Naive B cell (primary cell): ENCODE data around the gene FEM1B. TPM values are rescaled to one million over a fixed set of nuclear protein-coding genes. Genes with fewer than 3 reads are reported as not detected.

Experiments used
- ATAC-seq, 2 donors: fragments of 150-1000 bp; cut with Tn5 transposase; 2 replicates each; pipeline ENCODE4 v1.10.0; 2021; ENCODE audit warnings: low read depth in 2 of 2, mild to moderate bottlenecking in 2 of 2, moderate library complexity in 2 of 2
- DNase-seq: peaks from one replicate; pipeline ENCODE4 v3.0.0; 2022
- H3K27ac Mint-ChIP-seq, 6 donors: one replicate each; pipeline ENCODE4 v1.8.0; 2020 to 2022; ENCODE audit warnings: mild to moderate bottlenecking in 6 of 6, mixed read lengths in 6 of 6, moderate library complexity in 5 of 6, inconsistent platforms in 2 of 6
- H3K27me3 Mint-ChIP-seq, 3 donors: one replicate each; pipeline ENCODE4 v1.8.0; 2021 to 2022; ENCODE audit warnings: mixed read lengths in 3 of 3, mild to moderate bottlenecking in 1 of 3
- H3K36me3 Mint-ChIP-seq, 2 donors: one replicate each; pipeline ENCODE4 v1.8.0; 2020 to 2022; ENCODE audit warnings: mixed read lengths in 2 of 2, inconsistent platforms in 1 of 2, mild to moderate bottlenecking in 1 of 2
- H3K4me1 Mint-ChIP-seq, 3 donors: one replicate each; pipeline ENCODE4 v1.8.0; 2020 to 2022; ENCODE audit warnings: mixed read lengths in 3 of 3, inconsistent platforms in 1 of 3, mild to moderate bottlenecking in 1 of 3, moderate library complexity in 1 of 3
- H3K4me3 Mint-ChIP-seq, 8 donors: one replicate each; pipeline ENCODE4 v1.8.0; 2020 to 2022; ENCODE audit warnings: mild to moderate bottlenecking in 8 of 8, mixed read lengths in 8 of 8, moderate library complexity in 8 of 8, inconsistent platforms in 2 of 8
- H3K9me3 Mint-ChIP-seq, 7 donors: one replicate each; pipeline ENCODE4 v1.8.0; 2020 to 2022; ENCODE audit warnings: mixed read lengths in 7 of 7, mild to moderate bottlenecking in 5 of 7, inconsistent platforms in 2 of 7, moderate library complexity in 1 of 7
- polyA plus RNA-seq, 6 donors: library from polyadenylated mRNA; unstranded; fragments of 300-500 nt; fragmentation: Illumina TruSeq; gene quantifications; one replicate each; pipeline ENCODE4 v1.2.3, GENCODE V29; 2021; ENCODE audit warnings: low read depth in 6 of 6

FEM1B gene
- polyA plus RNA-seq, 6 donors from 2014 or later, result 11.9 to 25.4 (median 22.6) TPM

DNA sequence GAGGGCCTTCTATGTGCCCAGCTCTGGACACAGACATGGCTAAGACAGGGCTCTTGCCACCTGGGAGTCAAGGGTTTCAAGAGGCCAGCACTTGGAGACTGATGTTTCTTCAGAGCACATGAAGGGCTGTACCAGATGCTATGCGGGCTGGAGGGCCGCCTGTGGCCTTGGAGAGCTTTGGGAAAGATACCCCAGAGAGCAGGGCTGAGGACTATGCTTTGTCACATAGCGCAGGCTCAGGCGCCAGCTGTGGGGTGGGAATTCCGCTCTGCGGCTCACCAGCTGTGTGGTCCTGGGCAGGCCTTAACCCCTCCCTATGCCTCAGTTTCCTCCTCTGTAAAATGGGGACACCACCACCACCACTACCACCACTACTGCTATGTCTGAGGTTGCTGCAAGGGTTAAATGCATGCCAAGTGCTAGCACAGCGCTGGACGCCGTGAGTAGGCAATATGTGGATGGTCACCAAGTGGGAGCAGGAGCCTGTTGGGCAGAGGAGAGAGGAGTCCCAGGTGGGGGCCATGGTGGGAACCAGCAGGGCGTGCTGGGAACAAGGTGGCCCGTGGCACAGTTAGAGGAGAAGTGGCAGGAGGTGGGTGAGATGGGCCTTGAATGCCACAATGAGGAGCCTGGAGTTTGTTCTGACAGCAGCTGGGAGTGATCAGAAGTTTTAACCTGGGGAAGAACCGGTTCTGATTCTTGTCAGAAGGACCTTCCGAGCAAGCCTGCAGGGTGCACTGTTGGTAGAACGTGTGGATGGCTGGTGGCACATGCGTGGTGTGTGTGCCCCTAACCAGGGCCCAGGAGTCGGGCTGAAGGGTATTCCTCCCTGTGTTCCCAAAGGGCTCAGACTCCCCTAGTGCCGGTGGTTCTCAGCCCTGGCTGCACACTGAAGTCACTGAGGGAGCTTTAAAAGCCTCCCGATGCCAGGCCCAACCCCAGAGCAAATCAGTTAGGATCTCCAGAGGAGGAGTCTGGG lies 41.7 kb downstream of the FEM1B start:
- Mint-ChIP-seq H3K4me3 (no peak overlapping the region), H3K9me3 (no peaks in the 10 kb centered on the region), H3K36me3 (no peaks in the 10 kb centered on the region), H3K27me3 (peaks cover 0 to 30% (median 6%) of the 10 kb centered on the region in 3 donors), H3K27ac (no peak overlapping the region), H3K4me1 (no peaks in the 10 kb centered on the region)
- ATAC-seq (no peak), DNase-seq (no peak)

DNA sequence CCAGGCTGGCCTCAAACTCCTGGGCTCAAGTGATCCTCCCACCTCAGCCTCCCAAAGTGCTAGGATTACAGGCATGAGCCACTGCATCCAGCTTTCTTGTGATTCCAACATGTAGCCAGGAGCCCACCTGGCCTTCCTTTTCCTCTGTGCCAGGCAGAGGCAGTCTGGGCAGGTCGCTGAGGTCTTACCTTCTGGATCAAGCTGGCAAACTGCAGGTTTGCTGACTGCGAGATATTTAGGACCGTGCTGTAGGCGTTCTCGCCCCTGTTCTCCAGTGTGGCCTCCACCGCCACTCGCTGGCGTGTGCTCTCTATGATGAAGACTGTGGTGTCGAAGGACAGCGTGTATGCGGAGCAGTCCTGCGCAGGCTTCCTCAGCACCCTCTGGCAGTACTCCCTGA lies 42.5 kb downstream of the FEM1B start:
- Mint-ChIP-seq H3K27ac (no peak overlapping the region), H3K27me3 (peaks cover 0 to 24% (median 6%) of the 10 kb centered on the region in 3 donors), H3K4me3 (no peak overlapping the region), H3K9me3 (no peaks in the 10 kb centered on the region), H3K4me1 (no peaks in the 10 kb centered on the region), H3K36me3 (no peaks in the 10 kb centered on the region)
- no peak for ATAC-seq
- DNase-seq, result no peak

DNA sequence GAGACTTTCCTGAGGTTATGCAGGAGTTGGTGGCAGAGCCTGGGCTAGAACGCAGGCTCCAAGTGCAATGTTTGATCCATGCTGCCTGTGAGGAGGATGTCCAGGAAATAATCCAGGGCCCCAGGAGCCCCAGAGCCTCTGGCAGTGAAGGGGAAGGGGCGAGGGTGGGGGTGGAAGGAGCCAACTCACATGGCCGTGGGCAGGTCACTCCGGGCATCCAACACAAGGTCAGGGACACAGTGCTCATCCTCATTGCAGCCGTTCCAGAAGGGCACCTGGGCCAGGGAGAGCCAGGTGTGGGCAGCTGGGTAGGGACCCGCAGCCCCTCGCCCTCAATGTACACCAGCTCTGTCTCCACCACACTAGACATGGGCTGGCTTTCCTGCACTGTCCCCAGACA lies 43.7 kb downstream of the FEM1B start:
- DNase-seq (no peak), ATAC-seq (no peak)
- Mint-ChIP-seq H3K4me1 (no peaks in the 10 kb centered on the region), H3K27me3 (peaks cover 0 to 16% (median 8%) of the 10 kb centered on the region in 3 donors), H3K4me3 (no peak overlapping the region), H3K27ac (no peak overlapping the region), H3K36me3 (no peaks in the 10 kb centered on the region), H3K9me3 (no peaks in the 10 kb centered on the region)

DNA sequence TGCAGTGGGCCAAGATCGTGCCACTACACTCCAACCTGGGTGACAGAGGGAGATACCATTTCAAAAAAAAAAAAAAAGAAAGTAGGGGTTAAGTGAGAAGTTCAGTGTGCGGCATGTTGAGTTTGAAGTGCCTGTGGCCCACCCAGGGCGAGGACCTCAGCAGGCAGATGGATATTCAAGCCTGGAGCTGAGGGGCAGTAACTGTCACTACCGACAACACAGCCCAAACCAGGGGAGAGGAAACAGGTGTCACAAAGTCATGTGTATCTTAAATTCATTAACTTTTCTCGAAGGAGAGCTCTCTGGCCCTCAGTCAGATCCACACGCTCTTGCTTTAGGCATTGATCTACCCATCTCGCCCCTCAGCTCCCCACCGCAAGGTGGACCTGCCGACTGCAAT lies 45.3 kb downstream of the FEM1B start:
- ATAC-seq, result no peak
- no peak for DNase-seq
- Mint-ChIP-seq H3K36me3 (no peaks in the 10 kb centered on the region), H3K9me3 (no peaks in the 10 kb centered on the region), H3K27ac (no peak overlapping the region), H3K4me1 (no peaks in the 10 kb centered on the region), H3K4me3 (no peak overlapping the region), H3K27me3 (peaks cover 0 to 17% (median 15%) of the 10 kb centered on the region in 3 donors)

DNA sequence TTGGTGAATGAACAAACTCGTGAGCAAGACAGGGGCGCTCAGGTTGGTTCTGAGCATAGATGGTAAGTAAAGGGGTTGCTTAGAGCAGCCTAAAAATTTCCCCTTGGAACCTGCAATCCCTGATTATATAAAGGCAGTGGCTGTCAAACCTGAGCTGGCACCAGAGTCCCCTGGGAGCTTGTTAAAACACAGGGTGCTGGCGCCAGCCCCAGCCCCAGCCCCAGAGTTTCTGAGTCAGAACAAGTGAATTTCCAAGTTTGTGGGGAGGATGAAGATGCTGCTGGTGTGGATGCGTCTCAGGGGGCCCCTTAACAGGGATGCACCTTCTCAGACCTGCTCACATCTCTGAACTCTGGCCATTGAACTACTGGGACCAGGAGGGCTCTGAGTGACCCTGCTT lies 48.2 kb downstream of the FEM1B start:
- no peak overlapping the region for H3K27ac Mint-ChIP-seq

DNA sequence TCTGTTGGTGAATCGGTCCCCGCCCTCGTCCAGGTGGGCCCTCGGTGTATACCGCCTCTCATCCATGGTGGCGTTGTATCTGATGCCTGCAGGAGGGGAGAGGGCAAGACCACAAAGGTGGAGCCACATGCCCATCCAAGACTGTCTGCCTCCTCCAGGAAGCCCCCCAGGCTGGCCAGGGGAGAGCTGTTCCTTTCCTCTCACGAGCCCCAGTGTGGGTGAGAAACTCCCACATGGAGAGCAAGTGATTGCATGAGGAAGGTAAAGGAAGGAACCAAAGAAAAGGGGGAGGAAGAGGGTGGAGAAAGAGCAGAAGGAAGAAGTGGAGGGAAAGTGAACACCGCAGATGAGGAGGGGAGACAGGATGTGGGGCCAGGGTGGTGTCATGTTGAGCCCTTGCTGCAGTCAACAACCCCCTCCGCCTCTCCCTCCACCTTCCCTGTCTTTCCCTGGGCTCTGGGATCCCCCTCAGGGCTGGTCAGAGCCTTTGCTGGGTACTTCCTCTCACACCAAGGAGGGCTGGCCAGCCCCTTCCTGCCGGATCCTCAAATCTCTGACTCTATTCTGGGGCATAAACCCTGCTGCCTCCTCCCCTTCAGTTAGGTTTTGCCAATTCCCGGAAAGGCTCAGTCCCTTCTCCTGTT lies 49.3 kb downstream of the FEM1B start:
- no peaks in the 10 kb centered on the region for H3K9me3 Mint-ChIP-seq
- DNase-seq, result no peak
- no peaks in the 10 kb centered on the region for H3K4me1 Mint-ChIP-seq
- no peak overlapping the region for H3K4me3 Mint-ChIP-seq
- no peaks in the 10 kb centered on the region for H3K36me3 Mint-ChIP-seq
- no peak for ATAC-seq
- peaks cover 0 to 31% (median 16%) of the 10 kb centered on the region in 3 donors for H3K27me3 Mint-ChIP-seq
- peak overlapping the region in 1 of 6 donors; percentile 2 for H3K27ac Mint-ChIP-seq

More for the DNA sequence above, 48.2 kb downstream of the FEM1B start:
- no peaks in the 10 kb centered on the region for H3K9me3 Mint-ChIP-seq
- no peaks in the 10 kb centered on the region for H3K36me3 Mint-ChIP-seq
- peaks cover 0 to 22% (median 21%) of the 10 kb centered on the region in 3 donors for H3K27me3 Mint-ChIP-seq
- no peak for DNase-seq
- no peaks in the 10 kb centered on the region for H3K4me1 Mint-ChIP-seq
- no peak for ATAC-seq
- H3K4me3 Mint-ChIP-seq, result no peak overlapping the region

DNA sequence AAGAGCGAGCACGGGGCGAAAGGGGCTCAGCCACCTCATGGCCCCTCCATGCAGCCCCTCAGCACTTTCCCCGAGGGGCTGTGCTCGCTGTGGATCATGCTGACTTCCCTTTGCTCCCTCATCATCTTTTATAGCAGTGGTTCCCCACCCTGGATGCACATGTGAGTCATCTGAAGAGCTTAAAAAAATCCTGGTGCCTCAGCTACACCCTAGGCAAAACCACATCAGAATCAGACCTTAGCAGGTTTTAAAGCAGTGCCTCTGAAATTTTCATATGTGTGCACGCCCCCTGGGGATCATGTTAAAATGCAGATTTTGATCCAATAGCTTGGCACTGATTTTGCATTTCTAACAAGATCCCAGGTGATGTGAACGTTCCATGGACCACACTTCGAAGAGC lies 50.9 kb downstream of the FEM1B start:
- H3K27me3 Mint-ChIP-seq, result peaks cover 0 to 41% (median 22%) of the 10 kb centered on the region in 3 donors
- ATAC-seq (no peak), DNase-seq (no peak)
- no peaks in the 10 kb centered on the region for H3K9me3 Mint-ChIP-seq
- no peaks in the 10 kb centered on the region for H3K36me3 Mint-ChIP-seq
- no peaks in the 10 kb centered on the region for H3K4me1 Mint-ChIP-seq
- H3K27ac Mint-ChIP-seq, result peak overlapping the region in 1 of 6 donors; percentile 28
- peak overlapping the region in 1 of 8 donors; percentile 53 for H3K4me3 Mint-ChIP-seq

DNA sequence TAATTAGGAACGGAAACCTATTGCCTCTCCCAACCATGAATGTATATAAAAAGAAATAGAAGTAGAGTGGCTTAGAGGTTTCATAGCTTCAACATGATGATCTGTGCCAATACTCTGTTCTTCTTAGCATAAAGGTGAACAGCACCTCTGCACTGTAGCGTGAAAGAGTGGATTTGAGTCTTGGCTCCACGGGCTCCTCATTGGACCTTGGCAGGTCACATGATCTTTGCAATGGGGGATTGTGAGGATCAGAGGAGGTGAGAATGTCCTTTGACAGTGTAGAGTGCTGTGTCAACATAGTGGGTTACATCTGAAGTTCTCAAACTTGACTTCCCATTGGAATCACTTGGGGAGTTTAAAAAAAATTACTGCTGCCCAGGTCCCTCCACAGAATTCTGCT lies 51.4 kb downstream of the FEM1B start:
- Mint-ChIP-seq H3K4me3 (no peak overlapping the region), H3K27ac (no peak overlapping the region), H3K9me3 (no peaks in the 10 kb centered on the region), H3K36me3 (no peaks in the 10 kb centered on the region), H3K27me3 (peaks cover 3 to 46% (median 27%) of the 10 kb centered on the region in 3 donors), H3K4me1 (no peaks in the 10 kb centered on the region)
- DNase-seq (no peak), ATAC-seq (no peak)

DNA sequence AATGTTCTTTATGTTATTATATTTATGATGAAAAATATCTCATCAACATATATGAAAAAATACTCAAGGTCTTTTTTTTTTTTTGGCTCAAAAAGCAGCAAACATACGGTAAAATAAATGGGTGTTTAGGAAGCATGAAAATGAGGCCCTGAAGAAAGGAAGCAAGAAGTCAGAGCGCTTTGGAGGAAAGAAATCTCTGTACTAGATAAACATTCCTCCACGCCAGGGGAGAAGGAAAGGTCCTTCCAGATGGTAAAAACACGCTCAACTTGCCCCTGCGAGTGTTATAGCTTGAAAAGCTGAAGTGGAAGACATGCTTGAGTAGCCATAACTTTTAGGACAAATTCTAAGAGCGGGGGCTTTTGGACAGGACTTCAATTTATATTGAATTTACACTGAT lies 52.9 kb downstream of the FEM1B start:
- Mint-ChIP-seq H3K36me3 (no peaks in the 10 kb centered on the region), H3K9me3 (no peaks in the 10 kb centered on the region), H3K4me1 (no peaks in the 10 kb centered on the region), H3K27me3 (peaks cover 9 to 55% (median 36%) of the 10 kb centered on the region in 3 donors), H3K4me3 (no peak overlapping the region), H3K27ac (no peak overlapping the region)
- ATAC-seq (no peak), DNase-seq (no peak)

DNA sequence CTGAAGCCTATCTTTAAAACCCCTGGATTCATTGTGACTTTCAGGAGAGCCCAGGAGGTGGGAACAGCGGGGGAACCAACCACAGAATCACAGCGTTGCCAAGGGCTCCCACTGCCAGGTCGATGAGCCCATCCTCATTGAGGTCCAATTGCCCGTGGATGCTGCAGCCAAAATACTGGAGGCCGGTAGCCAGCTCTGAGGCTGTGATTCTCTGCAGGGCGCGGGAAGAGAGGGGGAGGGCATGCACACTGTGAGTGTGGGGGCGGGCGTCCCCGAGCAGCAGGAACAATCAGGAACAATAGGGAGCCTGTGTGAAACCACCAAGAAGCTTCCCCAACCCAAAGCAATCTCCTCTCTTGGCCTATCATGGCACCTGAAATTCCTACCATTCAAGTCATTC lies 53.4 kb downstream of the FEM1B start:
- DNase-seq (no peak), ATAC-seq (no peak)
- no peaks in the 10 kb centered on the region for H3K4me1 Mint-ChIP-seq
- no peak overlapping the region for H3K27ac Mint-ChIP-seq
- no peaks in the 10 kb centered on the region for H3K9me3 Mint-ChIP-seq
- H3K27me3 Mint-ChIP-seq, result peaks cover 9 to 55% (median 36%) of the 10 kb centered on the region in 3 donors
- no peak overlapping the region for H3K4me3 Mint-ChIP-seq
- H3K36me3 Mint-ChIP-seq, result no peaks in the 10 kb centered on the region

DNA sequence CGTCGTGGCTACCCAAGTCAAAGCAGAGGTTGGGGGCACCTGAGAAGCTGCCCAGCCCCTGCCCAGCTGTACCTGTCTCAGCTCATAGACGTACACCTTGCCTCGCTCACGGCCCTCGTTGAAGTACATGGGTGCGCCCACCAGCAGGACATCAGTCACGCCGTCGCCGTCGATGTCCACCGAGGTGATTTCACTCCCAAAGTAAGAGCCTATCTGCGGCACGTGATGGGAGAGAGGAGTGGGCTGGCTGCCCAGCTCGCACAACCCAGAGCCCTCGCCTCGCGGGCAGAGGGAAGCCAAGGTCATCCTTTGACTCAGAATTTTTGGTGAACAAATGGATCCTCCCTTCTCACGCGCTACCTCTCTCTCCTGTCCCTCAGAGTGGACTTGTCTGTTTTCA lies 54.7 kb downstream of the FEM1B start:
- no peaks in the 10 kb centered on the region for H3K36me3 Mint-ChIP-seq
- H3K27ac Mint-ChIP-seq, result no peak overlapping the region
- peaks cover 9 to 45% (median 32%) of the 10 kb centered on the region in 3 donors for H3K27me3 Mint-ChIP-seq
- no peak for DNase-seq
- H3K4me3 Mint-ChIP-seq, result no peak overlapping the region
- no peaks in the 10 kb centered on the region for H3K9me3 Mint-ChIP-seq
- ATAC-seq, result no peak
- no peaks in the 10 kb centered on the region for H3K4me1 Mint-ChIP-seq

DNA sequence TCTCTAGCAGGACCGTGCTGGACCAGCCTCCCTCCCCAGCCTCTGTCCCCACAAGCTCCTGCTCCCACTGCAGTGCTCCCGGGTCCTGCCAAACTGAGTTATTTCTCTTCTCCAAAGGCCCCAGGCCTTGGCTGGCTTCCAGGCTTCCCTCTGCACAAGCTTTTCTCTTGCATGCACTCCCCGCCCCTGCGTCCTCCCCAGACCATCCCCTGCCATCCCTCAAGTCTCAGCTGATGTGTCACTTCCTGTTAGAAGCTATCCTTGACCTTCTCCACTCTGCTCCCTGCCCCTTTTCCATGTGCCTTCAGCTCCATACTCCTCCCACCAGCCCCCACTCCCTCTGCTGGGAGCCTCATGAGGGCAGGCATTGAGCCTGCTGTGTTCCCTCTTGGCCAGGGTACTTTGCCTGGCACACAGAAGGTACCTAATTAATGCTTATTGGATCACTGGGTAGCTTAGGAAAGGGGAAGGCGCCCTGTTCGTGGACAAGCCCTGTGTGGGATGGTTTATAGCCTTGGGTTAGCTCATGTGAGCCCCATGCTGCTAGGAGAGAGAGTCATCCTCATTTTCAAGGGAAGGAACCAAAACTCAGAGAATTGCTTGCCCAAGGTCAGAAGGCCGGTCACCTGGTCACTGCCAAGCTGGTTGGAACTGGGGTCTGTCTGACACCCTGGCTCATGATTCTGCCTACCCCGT lies 56.4 kb downstream of the FEM1B start:
- Mint-ChIP-seq H3K27ac (peak overlapping the region in 1 of 6 donors; percentile 4), H3K4me1 (no peaks in the 10 kb centered on the region), H3K36me3 (no peaks in the 10 kb centered on the region), H3K4me3 (no peak overlapping the region), H3K9me3 (no peaks in the 10 kb centered on the region), H3K27me3 (peaks cover 9 to 35% (median 30%) of the 10 kb centered on the region in 3 donors)
- DNase-seq, result no peak
- ATAC-seq, result no peak

DNA sequence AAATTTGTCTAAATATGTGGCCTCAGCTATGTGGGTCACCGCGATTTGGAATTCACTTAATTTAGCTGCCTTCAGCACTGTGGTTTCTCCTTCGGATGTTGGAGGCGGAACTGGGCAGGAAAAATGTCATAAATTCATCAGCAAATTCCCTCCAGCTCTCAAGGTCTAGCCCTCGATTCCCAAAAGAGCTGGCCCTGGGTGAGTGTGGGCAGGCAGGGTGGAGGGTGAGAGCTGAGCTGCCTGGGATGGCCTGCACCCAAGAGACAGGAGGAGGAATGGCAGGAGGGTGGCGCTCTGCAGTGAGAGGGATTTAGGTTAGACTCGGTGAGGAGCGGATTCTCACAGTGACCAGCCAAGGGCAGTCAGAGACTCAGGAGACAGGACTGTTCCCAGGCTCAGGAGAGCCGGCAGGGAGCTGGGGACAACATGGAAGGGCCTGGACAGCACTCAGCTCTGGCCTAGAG lies 57.1 kb downstream of the FEM1B start:
- Mint-ChIP-seq H3K9me3 (no peaks in the 10 kb centered on the region), H3K4me1 (no peaks in the 10 kb centered on the region), H3K27me3 (peaks cover 9 to 35% (median 30%) of the 10 kb centered on the region in 3 donors), H3K4me3 (no peak overlapping the region), H3K27ac (peak overlapping the region in 2 of 6 donors; percentile 4 to 82), H3K36me3 (no peaks in the 10 kb centered on the region)
- no peak for ATAC-seq
- DNase-seq, result no peak
